NCI-H2171 treated with DMSO at 0.1 percent for 48 hours (cell line): ENCODE results near the gene ACP2.

ENCODE experiments used
- DNase-seq: peaks from one replicate; lab custom pipeline; 2025; lab: John Stamatoyannopoulos, UW

The ACP2 gene

GRCh38 chr11:47248664-47249377 lies at the start of gene ACP2:
Gene ACP2 (minus strand): TSS chr11:47248814. CDS start chr11:47248789, 25 bp downstream.
- peak; percentile 88 for DNase-seq

GRCh38 chr11:47296045-47296444 lies 47.4 kb upstream of the ACP2 start:
- no peak for DNase-seq

- DNase-seq: no peak
These were observed 46.8 kb upstream of the ACP2 start for GRCh38 chr11:47295385-47295784.

GRCh38 chr11:47289856-47290255 lies 41.2 kb upstream of the ACP2 start:
- no peak for DNase-seq

GRCh38 chr11:47288066-47288465 lies 39.5 kb upstream of the ACP2 start:
- no peak for DNase-seq

GRCh38 chr11:47285969-47286770 lies 37.6 kb upstream of the ACP2 start:
- DNase-seq: no peak

GRCh38 chr11:47284151-47284550 lies 35.5 kb upstream of the ACP2 start:
- DNase-seq: no peak

- no peak for DNase-seq
These were observed 33.8 kb upstream of the ACP2 start for GRCh38 chr11:47282462-47282861.

- DNase-seq: no peak
These were observed 32.2 kb upstream of the ACP2 start for GRCh38 chr11:47280860-47281259.

- DNase-seq: no peak
These were observed 31.5 kb upstream of the ACP2 start for GRCh38 chr11:47280099-47280498.

- no peak for DNase-seq
These were observed 30.2 kb upstream of the ACP2 start for GRCh38 chr11:47278769-47279168.

GRCh38 chr11:47278058-47278457 lies 29.4 kb upstream of the ACP2 start:
- no peak for DNase-seq

GRCh38 chr11:47276923-47277322 lies 28.3 kb upstream of the ACP2 start:
- DNase-seq: no peak

- DNase-seq: no peak
These were observed 26.1 kb upstream of the ACP2 start for GRCh38 chr11:47274495-47275235.

- no peak for DNase-seq
These were observed 24.1 kb upstream of the ACP2 start for GRCh38 chr11:47272706-47273105.

- DNase-seq: peak; percentile 68
These were observed 23.5 kb upstream of the ACP2 start for GRCh38 chr11:47271961-47272661.

GRCh38 chr11:47271328-47271727 lies 22.7 kb upstream of the ACP2 start:
- no peak for DNase-seq

- peak; percentile 50 for DNase-seq
These were observed 22.0 kb upstream of the ACP2 start for GRCh38 chr11:47270331-47271271.

GRCh38 chr11:47269829-47270305 lies 21.3 kb upstream of the ACP2 start, which contains the start of gene MADD:
Gene MADD (plus strand): TSS chr11:47270133.
- DNase-seq: peak; percentile 93

GRCh38 chr11:47269002-47269828 lies 20.6 kb upstream of the ACP2 start:
- peak; percentile 94 for DNase-seq
